Measurements from ENCODE around the gene C16orf90.
A peak's percentile ranks its signal among the peaks of the same experiment; 100 is the strongest.

C16orf90 gene

GRCh38 chr16:3460585-3460984, 34.7 kb downstream of the C16orf90 start:
- ChIA-PET CTCF (no interaction called here), POLR2A (no interaction called here)
- no peak for TF ChIP-seq CTCF (IDR thresholded peaks at IDR 0.05; ENCODE audit: control extremely low read depth, extremely low read depth, low read depth, missing control alignments)
- DNase-seq (ENCODE audit: extremely low spot score), result no peak

DNA sequence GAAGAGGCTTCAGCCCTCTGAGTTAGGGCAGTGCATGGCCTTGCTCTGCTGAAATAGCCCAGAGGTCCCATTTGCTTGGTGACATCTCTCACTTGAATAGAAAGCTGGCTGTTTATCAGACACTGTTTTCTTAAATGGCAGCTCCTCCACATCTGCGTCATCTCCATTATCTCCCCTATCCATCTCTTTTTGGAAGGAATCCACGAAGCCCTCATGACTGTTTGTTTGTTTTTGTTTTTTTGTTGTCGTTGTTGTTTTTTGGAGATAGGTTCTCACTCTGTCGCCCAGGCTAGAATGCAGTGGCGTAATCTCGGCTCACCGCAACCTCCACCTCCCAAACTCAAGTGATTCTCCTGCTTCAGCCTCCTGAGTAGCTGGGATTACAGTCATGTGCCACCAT, 35.2 kb downstream of the C16orf90 start:
- TF ChIP-seq CTCF (IDR thresholded peaks at IDR 0.05; ENCODE audit: control extremely low read depth, extremely low read depth, low read depth, missing control alignments), result no peak

DNA sequence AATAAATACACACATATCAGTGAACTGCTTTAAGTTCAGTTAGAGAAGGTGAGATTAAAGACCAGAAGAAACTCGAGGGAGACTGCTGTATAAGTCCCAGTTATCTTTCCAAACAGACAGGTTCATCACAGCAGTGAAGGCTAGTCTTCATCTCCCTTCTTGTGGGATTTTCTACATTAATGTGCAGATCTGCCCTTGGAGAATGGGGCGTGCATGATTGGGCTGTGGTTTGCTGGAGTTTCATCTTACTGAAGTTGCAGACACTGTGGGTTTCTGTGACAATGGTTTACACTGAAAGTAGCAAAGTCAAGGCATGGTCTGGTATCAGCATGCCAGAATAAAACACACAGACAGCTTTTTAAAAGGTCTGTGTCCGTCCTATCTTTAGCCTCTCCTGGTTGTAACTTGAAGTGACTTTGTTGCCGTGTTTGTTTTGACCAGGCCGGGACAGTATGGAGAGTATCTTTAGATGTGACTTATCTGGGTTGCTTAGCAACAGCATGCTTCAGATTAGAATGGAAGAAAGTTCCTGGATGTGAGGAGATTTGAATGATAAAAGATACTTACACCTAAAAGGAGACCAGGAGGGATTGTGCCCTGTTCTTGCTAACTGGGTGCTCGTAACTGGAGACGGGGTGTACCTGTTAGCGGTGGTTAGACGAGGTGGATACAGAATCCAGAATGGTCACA, 35.7 kb downstream of the C16orf90 start:
- ChIA-PET CTCF (no interaction called here), POLR2A (no interaction called here)
- DNase-seq (ENCODE audit: extremely low spot score), result no peak
- TF ChIP-seq CTCF (IDR thresholded peaks at IDR 0.05; ENCODE audit: control extremely low read depth, extremely low read depth, low read depth, missing control alignments), result no peak

More for the DNA sequence above, 35.2 kb downstream of the C16orf90 start:
- CTCF ChIA-PET, result no interaction called here
- POLR2A ChIA-PET, result no interaction called here
- DNase-seq (ENCODE audit: extremely low spot score), result no peak

- DNase-seq (ENCODE audit: extremely low spot score), result peak; percentile 62
- ChIA-PET CTCF (no interaction called here), POLR2A (no interaction called here)
- TF ChIP-seq CTCF (IDR thresholded peaks at IDR 0.05; ENCODE audit: control extremely low read depth, extremely low read depth, low read depth, missing control alignments), result no peak
Measured at GRCh38 chr16:3458852-3459361, 36.4 kb downstream of the C16orf90 start.

DNA sequence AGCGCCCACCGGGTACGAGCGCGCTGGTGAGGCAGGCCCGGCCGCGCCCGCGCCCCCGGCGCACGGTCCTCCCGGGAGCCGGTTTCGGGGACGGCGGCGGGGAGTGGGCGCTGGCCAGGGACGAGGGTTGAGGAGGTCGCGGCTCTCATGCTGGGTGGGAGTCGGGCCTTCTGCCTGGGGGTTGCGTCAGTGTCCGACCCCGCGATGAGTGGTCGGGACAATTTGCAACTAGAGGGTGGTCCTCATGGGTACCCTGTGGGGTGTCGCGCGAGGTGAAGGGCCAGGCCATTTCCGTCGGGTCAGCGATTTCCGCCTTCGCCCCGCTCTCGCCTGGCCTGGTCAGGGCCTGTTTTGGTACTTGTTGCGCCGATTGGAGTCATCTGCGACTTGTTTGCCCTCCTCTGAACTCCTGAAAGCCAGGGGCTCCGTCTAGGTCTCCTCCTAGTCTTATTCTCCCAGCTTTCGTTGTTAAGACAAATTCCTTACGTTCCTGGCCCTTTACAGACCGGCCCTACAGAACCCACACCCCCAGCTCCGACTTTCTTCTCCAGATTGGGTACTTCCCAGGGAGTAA, 36.9 kb downstream of the C16orf90 start:
- TF ChIP-seq CTCF (IDR thresholded peaks at IDR 0.05; ENCODE audit: control extremely low read depth, extremely low read depth, low read depth, missing control alignments), result no peak
- ChIA-PET CTCF (no interaction called here), POLR2A (no interaction called here)
- no peak for DNase-seq (ENCODE audit: extremely low spot score)

DNA sequence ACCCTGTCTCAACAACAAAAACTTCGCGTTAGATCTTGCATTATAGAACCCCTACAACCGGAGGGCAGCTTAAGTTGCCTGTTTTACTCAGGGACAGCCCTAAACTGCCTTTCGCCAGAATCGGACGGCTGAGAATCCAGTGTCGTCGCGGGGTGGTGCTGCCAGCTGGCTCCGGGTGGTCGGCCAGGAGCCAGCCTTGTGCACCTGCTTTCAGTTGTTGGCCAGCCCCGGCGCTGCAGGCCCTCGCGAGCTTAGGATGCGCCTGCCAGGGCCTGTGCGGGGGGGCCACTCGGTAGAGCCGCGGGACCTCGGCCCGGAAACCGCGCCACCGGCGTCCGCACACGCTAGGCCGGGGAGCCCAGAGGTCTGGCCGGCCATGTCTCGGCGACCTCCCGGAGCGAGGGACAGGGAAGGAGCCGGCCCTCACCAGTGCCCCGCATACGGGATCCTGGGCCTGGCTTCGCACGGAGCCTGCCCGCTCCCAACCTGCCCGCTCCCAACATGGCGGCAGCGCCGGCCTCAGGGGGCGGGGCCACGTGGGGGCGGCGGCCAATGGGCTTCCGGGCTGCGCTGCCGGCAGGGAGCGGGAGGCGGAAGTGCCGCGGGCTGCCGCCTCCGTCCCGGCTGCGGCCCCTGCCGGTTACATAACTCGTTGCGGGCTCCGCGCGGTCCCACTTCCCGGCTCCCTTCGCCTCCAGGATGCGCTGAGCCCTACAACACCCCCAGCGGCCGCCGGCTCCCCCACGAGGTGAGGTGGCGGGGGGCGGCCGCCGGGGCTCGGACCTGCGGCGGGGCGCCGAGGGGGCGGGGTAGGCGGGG, 37.6 kb downstream of the C16orf90 start:
- CTCF ChIA-PET, result interaction anchor here (1.0 to 1.8 kb wide), 5 partner anchors 10 to 161 kb away, joined by 3 to 5 read pairs (median 4); partner anchors contain the start of genes NAA60, ZNF174, ZNF597 and ZSCAN32
- peak; percentile 99 for DNase-seq (ENCODE audit: extremely low spot score)

More for the DNA sequence above, 37.6 kb downstream of the C16orf90 start:
- POLR2A ChIA-PET, result interaction anchor here (0.5 to 1.2 kb wide), 2 partner anchors 14 to 15 kb away, joined by 3 to 13 read pairs; partner anchors contain the start of genes NAA60 and ZNF597
- TF ChIP-seq CTCF (IDR thresholded peaks at IDR 0.05; ENCODE audit: control extremely low read depth, extremely low read depth, low read depth, missing control alignments), result peak; percentile 60
